ENCODE results near the gene TULP1.

DNA sequence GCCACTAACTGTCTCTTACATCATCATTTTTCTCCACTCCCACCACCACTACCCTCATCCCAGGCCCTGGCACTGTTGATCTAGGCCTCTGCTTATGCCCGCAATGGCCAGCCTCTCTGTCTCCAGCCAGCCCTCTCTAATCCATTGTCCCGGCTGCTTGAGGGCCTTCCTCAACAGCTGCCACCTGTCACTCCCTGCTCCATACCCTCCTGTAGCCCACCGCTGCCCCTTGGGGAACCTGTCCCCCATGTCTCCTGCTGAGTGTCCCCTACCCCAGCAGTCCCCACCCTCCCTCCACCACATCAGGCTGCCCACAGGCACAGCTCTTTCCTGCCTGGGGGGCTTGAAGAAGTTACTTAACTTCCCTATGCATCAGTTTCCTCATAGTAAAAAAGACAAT lies 29.2 kb downstream of the TULP1 start:
- TF ChIP-seq EZH2 (IDR thresholded peaks at IDR 0.05; ENCODE audit: borderline replicate concordance, low read depth, low read length, poor library complexity, severe bottlenecking): no peak
- TF ChIP-seq, protein P1, sequence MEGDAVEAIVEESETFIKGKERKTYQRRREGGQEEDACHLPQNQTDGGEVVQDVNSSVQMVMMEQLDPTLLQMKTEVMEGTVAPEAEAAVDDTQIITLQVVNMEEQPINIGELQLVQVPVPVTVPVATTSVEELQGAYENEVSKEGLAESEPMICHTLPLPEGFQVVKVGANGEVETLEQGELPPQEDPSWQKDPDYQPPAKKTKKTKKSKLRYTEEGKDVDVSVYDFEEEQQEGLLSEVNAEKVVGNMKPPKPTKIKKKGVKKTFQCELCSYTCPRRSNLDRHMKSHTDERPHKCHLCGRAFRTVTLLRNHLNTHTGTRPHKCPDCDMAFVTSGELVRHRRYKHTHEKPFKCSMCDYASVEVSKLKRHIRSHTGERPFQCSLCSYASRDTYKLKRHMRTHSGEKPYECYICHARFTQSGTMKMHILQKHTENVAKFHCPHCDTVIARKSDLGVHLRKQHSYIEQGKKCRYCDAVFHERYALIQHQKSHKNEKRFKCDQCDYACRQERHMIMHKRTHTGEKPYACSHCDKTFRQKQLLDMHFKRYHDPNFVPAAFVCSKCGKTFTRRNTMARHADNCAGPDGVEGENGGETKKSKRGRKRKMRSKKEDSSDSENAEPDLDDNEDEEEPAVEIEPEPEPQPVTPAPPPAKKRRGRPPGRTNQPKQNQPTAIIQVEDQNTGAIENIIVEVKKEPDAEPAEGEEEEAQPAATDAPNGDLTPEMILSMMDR (conservative IDR thresholded peaks at IDR 0.05; ENCODE audit: low read depth, low read length): no peak

Measured in A673 (cell line).